ENCODE results near the gene BECN2. TPM values are rescaled to one million over a fixed set of nuclear protein-coding genes. Genes with fewer than 3 reads are reported as not detected.

BECN2 gene
- total and polyA plus RNA-seq, 2 donors (not counting 3 experiments of a cell fraction or from before 2014, with no cell fraction given) = not detected

DNA sequence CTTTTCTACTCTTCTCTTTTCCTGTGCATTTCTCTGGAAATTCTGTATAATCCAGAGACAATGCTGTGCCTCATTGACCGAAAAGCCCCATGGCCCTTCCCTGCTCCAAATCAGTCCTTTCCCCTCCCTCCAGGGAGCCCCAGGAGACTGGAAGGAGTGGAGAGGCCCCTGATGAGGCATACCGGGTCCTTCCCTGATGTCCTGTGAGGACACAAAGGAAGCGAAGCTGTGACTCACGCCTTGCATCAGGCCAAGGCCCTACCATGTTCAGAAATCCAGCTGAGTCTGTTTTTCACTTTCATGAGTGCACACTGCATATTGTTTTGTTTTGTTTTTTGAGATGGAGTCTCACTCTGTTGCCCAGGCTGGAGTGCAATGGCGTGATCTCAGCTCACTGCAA, 38.7 kb upstream of the BECN2 start:
- H3K9me3 ChIP-seq (replicated peaks; ENCODE audit: control insufficient read depth, insufficient read depth, low read length) = no peaks in the 10 kb centered on the region
- H3K4me3 ChIP-seq (replicated peaks in 1 of 3; ENCODE audit: insufficient read depth in 1 of 3, low read depth in 1 of 3, low read length in 3 of 3) = no peak overlapping the region
- no peaks in the 10 kb centered on the region for H3K36me3 ChIP-seq (ENCODE audit: control insufficient read depth in 2 of 2, extremely low read depth in 1 of 2, insufficient read depth in 2 of 2, low read length in 2 of 2)
- no peak overlapping the region for H3K4me2 ChIP-seq (ENCODE audit: insufficient read depth, low read length)
- H3K27me3 ChIP-seq (ENCODE audit: control insufficient read depth in 2 of 2, insufficient read depth in 2 of 2, low read length in 2 of 2) = no peaks in the 10 kb centered on the region
- H3K9ac ChIP-seq (replicated peaks; ENCODE audit: extremely low read depth, insufficient read depth, low read length) = no peak overlapping the region
- no peak overlapping the region for H3K27ac ChIP-seq (ENCODE audit: insufficient read depth, low read depth, low read length)
- no peaks in the 10 kb centered on the region for H3K79me2 ChIP-seq (ENCODE audit: control insufficient read depth, insufficient read depth, low read length)
- ChIA-PET POLR2A (no interaction called here), CTCF (no interaction called here)
- intact Hi-C loops (cut with micrococcal nuclease) (no loop called here), dilution Hi-C loops (cut with MboI; ENCODE audit: extremely low pct_ligation_motif_present, low sequenced_read_pairs) (no loop called here)
- H3K9me1 ChIP-seq (replicated peaks; ENCODE audit: control insufficient read depth, extremely low read depth, insufficient read depth, low read length) = no peaks in the 10 kb centered on the region
- no peak for DNase-seq (ENCODE audit: low read depth, low spot score)
- no peak overlapping the region for H2AFZ ChIP-seq (ENCODE audit: low read depth, low read length)
- TF ChIP-seq FOS (IDR thresholded peaks at IDR 0.05; ENCODE audit: borderline replicate concordance, insufficient read depth, low read length) = peak; percentile 18
- TF ChIP-seq MAX (IDR thresholded peaks at IDR 0.05; ENCODE audit: insufficient read depth, insufficient read length) = no peak
- no peaks in the 10 kb centered on the region for H3K4me1 ChIP-seq (ENCODE audit: control insufficient read depth, extremely low read depth, insufficient read depth, low read length)
- BruUV-seq (replicated peaks) = no TSS peak
- no peaks in the 10 kb centered on the region for H4K20me1 ChIP-seq (replicated peaks; ENCODE audit: control insufficient read depth, extremely low read depth, insufficient read depth, low read length)
- no peak for FAIRE-seq

DNA sequence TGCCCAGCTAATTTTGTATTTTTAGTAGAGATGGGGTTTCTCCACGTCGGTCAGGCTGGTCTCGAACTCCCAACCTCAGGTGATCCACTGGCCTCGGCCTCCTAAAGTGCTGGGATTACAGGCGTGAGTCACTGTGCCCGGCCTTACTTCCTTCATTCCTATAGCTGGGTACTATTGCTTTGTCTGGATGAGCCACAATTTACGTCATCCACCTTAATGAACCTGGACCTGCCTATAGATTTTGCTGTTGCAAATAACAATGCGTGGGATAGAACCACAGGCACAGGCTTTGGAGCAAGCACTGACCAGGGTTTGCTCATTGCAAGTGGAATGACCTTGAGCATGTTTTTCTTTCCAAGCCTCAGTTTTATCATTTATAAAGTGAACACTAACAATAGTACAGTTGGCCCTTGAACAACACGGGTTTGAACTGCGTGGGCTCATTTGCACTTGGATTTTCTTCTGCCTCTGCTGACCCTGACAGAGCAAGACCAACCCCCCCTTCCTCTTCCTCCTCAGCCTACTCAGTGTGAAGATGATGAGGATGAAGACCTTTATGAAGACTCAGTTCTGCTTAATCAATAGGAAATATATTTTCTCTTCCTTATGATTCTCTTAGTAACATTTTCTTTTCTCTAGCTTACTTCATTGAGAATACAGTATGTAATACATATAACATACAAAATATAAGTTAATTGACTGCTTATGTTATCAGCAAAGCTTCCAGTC, 33.3 kb upstream of the BECN2 start:
- intact Hi-C loops (cut with micrococcal nuclease) (no loop called here), dilution Hi-C loops (cut with MboI; ENCODE audit: extremely low pct_ligation_motif_present, low sequenced_read_pairs) (no loop called here)
- Histone ChIP-seq H3K4me1 (ENCODE audit: control insufficient read depth, extremely low read depth, insufficient read depth, low read length) (peaks cover 5% of the 10 kb centered on the region), H3K79me2 (ENCODE audit: control insufficient read depth, insufficient read depth, low read length) (no peaks in the 10 kb centered on the region), H3K27ac (ENCODE audit: insufficient read depth, low read depth, low read length) (no peak overlapping the region), H3K9ac (replicated peaks; ENCODE audit: extremely low read depth, insufficient read depth, low read length) (no peak overlapping the region), H3K4me2 (ENCODE audit: insufficient read depth, low read length) (no peak overlapping the region), H3K4me3 (replicated peaks in 1 of 3; ENCODE audit: insufficient read depth in 1 of 3, low read depth in 1 of 3, low read length in 3 of 3) (no peak overlapping the region), H2AFZ (ENCODE audit: low read depth, low read length) (no peak overlapping the region), H4K20me1 (replicated peaks; ENCODE audit: control insufficient read depth, extremely low read depth, insufficient read depth, low read length) (no peaks in the 10 kb centered on the region), H3K27me3 (ENCODE audit: control insufficient read depth in 2 of 2, insufficient read depth in 2 of 2, low read length in 2 of 2) (no peaks in the 10 kb centered on the region), H3K9me3 (replicated peaks; ENCODE audit: control insufficient read depth, insufficient read depth, low read length) (no peaks in the 10 kb centered on the region), H3K36me3 (ENCODE audit: control insufficient read depth in 2 of 2, extremely low read depth in 1 of 2, insufficient read depth in 2 of 2, low read length in 2 of 2) (no peaks in the 10 kb centered on the region), H3K9me1 (replicated peaks; ENCODE audit: control insufficient read depth, extremely low read depth, insufficient read depth, low read length) (no peaks in the 10 kb centered on the region)
- DNase-seq (ENCODE audit: low read depth, low spot score) = no peak
- CTCF ChIA-PET = no interaction called here
- BruUV-seq (replicated peaks) = no TSS peak
- POLR2A ChIA-PET = no interaction called here
- TF ChIP-seq POLR2A (IDR thresholded peaks at IDR 0.05; ENCODE audit: low read depth, low read length) (no peak), MYC (IDR thresholded peaks at IDR 0.05; ENCODE audit: low read depth, low read length) (no peak)
- FAIRE-seq = no peak
